GM23338 (cell line): ENCODE data around the gene NFIB. TPM values are rescaled to one million over a fixed set of nuclear protein-coding genes. Genes with fewer than 3 reads are reported as not detected.

ENCODE experiments used
- ATAC-seq: fragments of 200-7000 bp; cut with Tn5 transposase; 3 replicates; pipeline ENCODE4 v1.9.1; 2020
- DNase-seq: peaks from one replicate; pipeline ENCODE4 v3.0.0-alpha.2; 2015; ENCODE audit warnings: low spot score
- H2AFZ ChIP-seq: fragments of 200-600 bp; sonication (generic); 2 replicates; pipeline ENCODE4 v1.8.0; 2016; ENCODE audit warnings: antibody characterized with exemption, mild to moderate bottlenecking, moderate library complexity
- H3F3A ChIP-seq: fragments of 200-600 bp; sonication (generic); replicated peaks from 2 replicates; pipeline ENCODE4 v1.8.0; 2017; ENCODE audit warnings: antibody characterized with exemption, mixed run types, low read depth
- H3K27ac ChIP-seq: fragments of 200-600 bp; sonication (generic); 2 replicates; pipeline ENCODE4 v1.6.1; 2016; ENCODE audit warnings: low read depth
- H3K27me3 ChIP-seq: fragments of 200-600 bp; sonication (generic); 2 replicates; pipeline ENCODE4 v1.8.0; 2016; ENCODE audit warnings: mild to moderate bottlenecking, mixed run types, moderate library complexity; ENCODE audit not compliant: insufficient read depth
- H3K36me3 ChIP-seq: fragments of 200-600 bp; sonication (generic); 2 replicates; pipeline ENCODE4 v1.8.0; 2016; ENCODE audit warnings: mild to moderate bottlenecking; ENCODE audit not compliant: insufficient read depth
- H3K4me1 ChIP-seq: fragments of 200-600 bp; sonication (generic); 2 replicates; pipeline ENCODE4 v1.8.0; 2016; ENCODE audit warnings: mild to moderate bottlenecking, moderate library complexity; ENCODE audit not compliant: insufficient read depth
- H3K4me2 ChIP-seq: fragments of 200-600 bp; sonication (generic); 2 replicates; pipeline ENCODE4 v1.7.1; 2017; ENCODE audit warnings: mixed run types
- H3K4me3 ChIP-seq: fragments of 200-600 bp; sonication (generic); 2 replicates; pipeline ENCODE4 v1.6.1; 2016; ENCODE audit warnings: mixed run types
- H3K79me2 ChIP-seq: fragments of 200-600 bp; sonication (generic); replicated peaks from 2 replicates; pipeline ENCODE4 v1.8.0; 2017; ENCODE audit warnings: mild to moderate bottlenecking; ENCODE audit not compliant: insufficient read depth
- H3K9me2 ChIP-seq: fragments of 200-600 bp; sonication (generic); 2 replicates; pipeline ENCODE4 v1.8.0; 2017; ENCODE audit not compliant: insufficient read depth
- H4K20me1 ChIP-seq: fragments of 200-600 bp; sonication (generic); replicated peaks from 2 replicates; pipeline ENCODE4 v1.8.0; 2017; ENCODE audit warnings: mild to moderate bottlenecking; ENCODE audit not compliant: insufficient read depth
- H3K27ac Mint-ChIP-seq: 2 replicates; pipeline ENCODE4 v1.8.0; 2020; ENCODE audit warnings: inconsistent platforms, mild to moderate bottlenecking, moderate library complexity, mixed read lengths
- H3K27me3 Mint-ChIP-seq: 3 replicates; pipeline ENCODE4 v1.8.0; 2022; ENCODE audit warnings: low read depth, mild to moderate bottlenecking, moderate library complexity, mixed read lengths, inconsistent platforms; ENCODE audit not compliant: insufficient read depth, poor library complexity
- H3K36me3 Mint-ChIP-seq: 3 replicates; pipeline ENCODE4 v1.8.0; 2021; ENCODE audit warnings: low read depth, mild to moderate bottlenecking, inconsistent platforms, moderate library complexity, mixed read lengths
- H3K4me1 Mint-ChIP-seq: 3 replicates; pipeline ENCODE4 v1.8.0; 2020; ENCODE audit warnings: mild to moderate bottlenecking, inconsistent platforms, mixed read lengths
- H3K4me3 Mint-ChIP-seq: 3 replicates; pipeline ENCODE4 v1.8.0; 2021; ENCODE audit warnings: moderate library complexity, mild to moderate bottlenecking, inconsistent platforms, mixed read lengths
- H3K9me3 Mint-ChIP-seq: 3 replicates; pipeline ENCODE4 v1.8.0; 2020; ENCODE audit warnings: moderate library complexity, mild to moderate bottlenecking, inconsistent platforms, mixed read lengths
- CTCF ChIP-seq, 2 experiments: fragments of 200-600 bp in 1 of 2; sonication (generic) in 1 of 2; conservative IDR thresholded peaks; 2 replicates each; pipeline versions ENCODE4 v1.5.1 to v1.6.1; 2016 to 2017; ENCODE audit warnings: antibody characterized with exemption in 2 of 2, low read depth in 2 of 2, mild to moderate bottlenecking in 2 of 2, moderate library complexity in 1 of 2
- ETS1 ChIP-seq: IDR thresholded peaks from 2 replicates; pipeline ENCODE4 v1.6.1; 2016; ENCODE audit warnings: antibody characterized with exemption
- EZH2 ChIP-seq: fragments of 200-600 bp; sonication (generic); IDR thresholded peaks from one replicate; pipeline ENCODE4 v1.8.0; 2017; ENCODE audit warnings: antibody characterized with exemption, mild to moderate bottlenecking, low read depth; ENCODE audit not compliant: unreplicated experiment
- EZH2phosphoT487 ChIP-seq: fragments of 200-600 bp; sonication (generic); IDR thresholded peaks from one replicate; pipeline ENCODE4 v1.8.1; 2018; ENCODE audit warnings: antibody characterized with exemption; ENCODE audit not compliant: unreplicated experiment
- JUNB ChIP-seq: IDR thresholded peaks from one replicate; pipeline ENCODE4 v1.6.1; 2016; ENCODE audit warnings: antibody characterized with exemption; ENCODE audit not compliant: unreplicated experiment
- NANOG ChIP-seq: IDR thresholded peaks from 2 replicates; pipeline ENCODE4 v1.6.1; 2016; ENCODE audit warnings: antibody characterized with exemption, borderline replicate concordance
- POLR2AphosphoS5 ChIP-seq: IDR thresholded peaks from 2 replicates; pipeline ENCODE4 v1.6.1; 2016; ENCODE audit warnings: antibody characterized with exemption, low read depth
- STAT1 ChIP-seq: IDR thresholded peaks from one replicate; pipeline ENCODE4 v1.6.1; 2016; ENCODE audit warnings: antibody characterized with exemption; ENCODE audit not compliant: unreplicated experiment
- polyA plus RNA-seq: library from polyadenylated mRNA; unstranded; fragments of >200 nt; fragmentation: Nextera tagmentation; extraction: Ambion mirVana; gene quantifications from 2 replicates; pipeline ENCODE4 v1.2.1, GENCODE V29; 2016
- total RNA-seq: library from RNA; depleted of rRNA; stranded (reverse); fragments of >200 nt; shearing (Covaris generic); gene quantifications from 2 replicates; pipeline ENCODE4 v1.2.3, GENCODE V29; 2014

Gene NFIB
- total and polyA plus RNA-seq, 2 experiments from 2014 or later: 3.9 to 4.7 TPM

- no peaks in the 10 kb centered on the region for H3K9me2 ChIP-seq
- Mint-ChIP-seq H3K9me3 (no peaks in the 10 kb centered on the region), H3K27me3 (no peaks in the 10 kb centered on the region), H3K36me3 (no peaks in the 10 kb centered on the region), H3K4me3 (no peak overlapping the region), H3K27ac (no peak overlapping the region), H3K4me1 (peaks cover 14% of the 10 kb centered on the region; the same call in 2 of the 3 replicates)
- H3K27me3 ChIP-seq: no peaks in the 10 kb centered on the region
- no peaks in the 10 kb centered on the region for H3K79me2 ChIP-seq
- no peak overlapping the region for H3K27ac ChIP-seq
- ATAC-seq (no peak), DNase-seq (no peak)
- no peaks in the 10 kb centered on the region for H3F3A ChIP-seq
- no peak overlapping the region for H3K4me3 ChIP-seq
- H4K20me1 ChIP-seq: no peaks in the 10 kb centered on the region
- no peak overlapping the region for H2AFZ ChIP-seq
- TF ChIP-seq JUNB (no peak), EZH2 (no peak), NANOG (no peak)
- no peak overlapping the region for H3K4me2 ChIP-seq
- no peaks in the 10 kb centered on the region for H3K36me3 ChIP-seq
- H3K4me1 ChIP-seq: peaks cover 9% of the 10 kb centered on the region; the same call in 1 of the 2 replicates
Measured at GRCh38 chr9:14193328-14193990, 120.5 kb downstream of the NFIB start.

- Histone ChIP-seq H3K4me2 (no peak overlapping the region), H3K79me2 (no peaks in the 10 kb centered on the region), H3K4me3 (no peak overlapping the region), H4K20me1 (no peaks in the 10 kb centered on the region), H3F3A (no peaks in the 10 kb centered on the region), H3K36me3 (no peaks in the 10 kb centered on the region), H3K4me1 (peaks cover 9% of the 10 kb centered on the region; the same call in 1 of the 2 replicates), H2AFZ (no peak overlapping the region), H3K9me2 (no peaks in the 10 kb centered on the region), H3K27ac (no peak overlapping the region), H3K27me3 (no peaks in the 10 kb centered on the region)
- ATAC-seq (no peak), DNase-seq (no peak)
- Mint-ChIP-seq H3K4me3 (no peak overlapping the region), H3K36me3 (no peaks in the 10 kb centered on the region), H3K4me1 (peaks cover 14% of the 10 kb centered on the region; the same call in 2 of the 3 replicates), H3K9me3 (no peaks in the 10 kb centered on the region), H3K27ac (no peak overlapping the region), H3K27me3 (no peaks in the 10 kb centered on the region)
- TF ChIP-seq JUNB: no peak
- no peak for TF ChIP-seq EZH2phosphoT487
- no peak for TF ChIP-seq ETS1
- TF ChIP-seq NANOG: no peak
- no peak for TF ChIP-seq STAT1
Measured at GRCh38 chr9:14192556-14192955, 121.4 kb downstream of the NFIB start.

GRCh38 chr9:14191512-14191911 lies 122.4 kb downstream of the NFIB start:
- Histone ChIP-seq H3K27ac (no peak overlapping the region), H3K79me2 (no peaks in the 10 kb centered on the region), H3K4me1 (peaks cover 9% of the 10 kb centered on the region; the same call in 1 of the 2 replicates), H3K4me3 (no peak overlapping the region), H3K4me2 (no peak overlapping the region), H4K20me1 (no peaks in the 10 kb centered on the region), H3K36me3 (no peaks in the 10 kb centered on the region), H2AFZ (no peak overlapping the region), H3F3A (no peaks in the 10 kb centered on the region), H3K9me2 (no peaks in the 10 kb centered on the region), H3K27me3 (no peaks in the 10 kb centered on the region)
- Mint-ChIP-seq H3K36me3 (no peaks in the 10 kb centered on the region), H3K4me1 (peaks cover 20% of the 10 kb centered on the region; the same call in 2 of the 3 replicates), H3K27me3 (no peaks in the 10 kb centered on the region), H3K27ac (no peak overlapping the region), H3K4me3 (no peak overlapping the region), H3K9me3 (no peaks in the 10 kb centered on the region)
- no peak for DNase-seq
- no peak for ATAC-seq
- TF ChIP-seq POLR2AphosphoS5: no peak
- TF ChIP-seq NANOG: no peak
- no peak for TF ChIP-seq CTCF (conservative IDR thresholded peaks at IDR 0.05; ENCODE audit: low read depth in 2 of 2)
- TF ChIP-seq EZH2phosphoT487: no peak
- no peak for TF ChIP-seq JUNB
- TF ChIP-seq EZH2: no peak
